Trophoblast cell (in vitro differentiated cells and primary cell): ENCODE results near the gene AGPAT1.

ENCODE experiments used
- DNase-seq, 2 donors: peaks; one replicate each; pipeline ENCODE4 v3.0.0-alpha.2; 2016
- H2AFZ ChIP-seq: 2 replicates; pipeline ENCODE4 v1.6.1; 2013; ENCODE audit warnings: low read length, moderate library complexity, mild to moderate bottlenecking; ENCODE audit not compliant: insufficient read depth, poor library complexity
- H2AK5ac ChIP-seq: 2 replicates; pipeline ENCODE4 v1.6.1; 2013; ENCODE audit warnings: mild to moderate bottlenecking, low read length
- H2BK120ac ChIP-seq: 2 replicates; pipeline ENCODE4 v1.6.1; 2013; ENCODE audit warnings: low read length, mild to moderate bottlenecking, moderate library complexity; ENCODE audit not compliant: insufficient read depth, poor library complexity
- H2BK12ac ChIP-seq: 2 replicates; pipeline ENCODE4 v1.6.1; 2013; ENCODE audit warnings: mild to moderate bottlenecking, low read length, moderate library complexity
- H2BK5ac ChIP-seq: 2 replicates; pipeline ENCODE4 v1.6.1; 2013; ENCODE audit warnings: low read length, low read depth, moderate library complexity, mild to moderate bottlenecking; ENCODE audit not compliant: poor library complexity
- H3K14ac ChIP-seq: 2 replicates; pipeline ENCODE4 v1.6.1; 2013; ENCODE audit warnings: mild to moderate bottlenecking, low read length
- H3K18ac ChIP-seq: 2 replicates; pipeline ENCODE4 v1.6.1; 2013; ENCODE audit warnings: mild to moderate bottlenecking, low read length
- H3K23ac ChIP-seq: 2 replicates; pipeline ENCODE4 v1.6.1; 2013; ENCODE audit warnings: low read length
- H3K27ac ChIP-seq: 2 replicates; pipeline ENCODE4 v1.5.1; 2013; ENCODE audit warnings: low read depth, mild to moderate bottlenecking, inconsistent platforms, low read length, moderate library complexity
- H3K27me3 ChIP-seq: 2 replicates; pipeline ENCODE4 v1.6.1; 2013; ENCODE audit warnings: inconsistent platforms, mild to moderate bottlenecking, low read length, moderate library complexity; ENCODE audit not compliant: insufficient read depth
- H3K36me3 ChIP-seq, 2 experiments: 1 replicate in 1 of 2; 2 replicates in 1 of 2; pipeline ENCODE4 v1.6.1; 2013; ENCODE audit warnings: low read length in 2 of 2, mild to moderate bottlenecking in 2 of 2, moderate library complexity in 1 of 2; ENCODE audit not compliant: insufficient read depth in 2 of 2, control insufficient read depth in 1 of 2
- H3K4ac ChIP-seq: 2 replicates; pipeline ENCODE4 v1.6.1; 2013; ENCODE audit warnings: low read depth, mild to moderate bottlenecking, low read length, moderate library complexity
- H3K4me1 ChIP-seq, 2 experiments: 1 replicate in 1 of 2; 2 replicates in 1 of 2; pipeline ENCODE4 v1.6.1; 2013; ENCODE audit warnings: low read length in 2 of 2, mild to moderate bottlenecking in 2 of 2, moderate library complexity in 1 of 2; ENCODE audit not compliant: insufficient read depth in 2 of 2, control insufficient read depth in 1 of 2
- H3K4me2 ChIP-seq: 2 replicates; pipeline ENCODE4 v1.6.1; 2013; ENCODE audit warnings: inconsistent platforms, mild to moderate bottlenecking, low read length, moderate library complexity
- H3K4me3 ChIP-seq: 2 replicates; pipeline ENCODE4 v1.5.1; 2013; ENCODE audit warnings: mild to moderate bottlenecking, low read depth, low read length, inconsistent platforms
- H3K79me1 ChIP-seq: one replicate; pipeline ENCODE4 v1.6.1; 2013; ENCODE audit warnings: low read length
- H3K79me2 ChIP-seq: 2 replicates; pipeline ENCODE4 v1.6.1; 2013; ENCODE audit warnings: low read length, mild to moderate bottlenecking; ENCODE audit not compliant: control insufficient read depth, insufficient read depth, poor library complexity
- H3K9ac ChIP-seq: 2 replicates; pipeline ENCODE4 v1.6.1; 2013; ENCODE audit warnings: mild to moderate bottlenecking, low read length
- H3K9me3 ChIP-seq: 2 replicates; pipeline ENCODE4 v1.6.1; 2013; ENCODE audit warnings: low read depth, mild to moderate bottlenecking, control low read depth, inconsistent platforms, low read length; ENCODE audit not compliant: insufficient read depth
- H4K12ac ChIP-seq: 2 replicates; pipeline ENCODE4 v1.6.1; 2013; ENCODE audit warnings: low read depth, mild to moderate bottlenecking, low read length, moderate library complexity
- H4K8ac ChIP-seq: 2 replicates; pipeline ENCODE4 v1.6.1; 2013; ENCODE audit warnings: low read depth, mild to moderate bottlenecking, low read length, moderate library complexity
- H4K91ac ChIP-seq: one replicate; pipeline ENCODE4 v1.6.1; 2013; ENCODE audit warnings: low read depth, mild to moderate bottlenecking, low read length, moderate library complexity
- WGBS: extraction: QIAGEN DNeasy Blood & Tissue Kit; methylation state at CpG from one replicate; pipeline ENCODE4 v1.1.7; 2013; ENCODE audit warnings: missing lambda C conversion rate; ENCODE audit not compliant: insufficient read length, insufficient coverage; ENCODE audit errors: extremely low coverage; 5-methylcytosine and 5-hydroxymethylcytosine counted together

AGPAT1 gene

DNA sequence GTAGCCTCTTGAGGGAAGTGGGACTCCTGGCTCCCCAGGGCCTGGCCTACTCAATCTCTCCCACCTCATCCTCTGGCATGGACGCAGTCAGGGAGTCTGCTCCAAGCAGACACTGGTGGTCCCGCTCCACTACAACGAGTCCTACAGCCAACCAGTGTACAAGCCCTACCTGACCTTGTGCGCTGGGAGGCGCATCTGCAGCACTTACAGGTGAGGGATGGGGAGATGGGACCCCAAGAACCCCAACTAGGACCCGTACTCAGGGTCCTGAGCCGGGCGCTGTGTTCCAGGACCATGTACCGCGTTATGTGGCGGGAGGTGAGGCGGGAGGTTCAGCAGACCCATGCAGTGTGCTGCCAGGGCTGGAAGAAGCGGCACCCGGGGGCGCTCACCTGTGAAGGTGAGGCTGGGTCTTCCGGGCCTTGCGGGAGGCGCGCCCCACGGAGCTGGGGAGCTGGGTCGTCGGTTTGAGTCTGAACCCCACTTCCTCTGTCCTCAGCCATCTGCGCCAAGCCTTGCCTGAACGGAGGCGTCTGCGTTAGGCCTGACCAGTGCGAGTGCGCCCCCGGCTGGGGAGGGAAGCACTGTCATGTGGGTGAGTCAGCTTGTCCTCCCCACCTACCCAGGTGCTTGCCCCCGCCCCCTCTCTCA is 9.3 kb downstream of the AGPAT1 start:
- Histone ChIP-seq H4K12ac (no peak overlapping the region), H4K91ac (no peak overlapping the region), H2AFZ (no peak overlapping the region), H2BK12ac (no peak overlapping the region), H3K9ac (no peak overlapping the region), H2BK120ac (no peak overlapping the region), H3K23ac (no peak overlapping the region), H3K4ac (no peak overlapping the region), H3K27ac (no peak overlapping the region), H3K4me2 (no peak overlapping the region), H3K4me3 (no peak overlapping the region), H3K14ac (no peak overlapping the region), H3K79me2 (no peaks in the 10 kb centered on the region), H2AK5ac (no peak overlapping the region), H3K79me1 (no peaks in the 10 kb centered on the region), H3K9me3 (no peaks in the 10 kb centered on the region), H4K8ac (no peak overlapping the region), H3K4me1 (peaks cover 5 to 7% of the 10 kb centered on the region in 2 experiments), H2BK5ac (no peak overlapping the region), H3K27me3 (no peaks in the 10 kb centered on the region), H3K36me3 (peaks cover 69 to 73% of the 10 kb centered on the region in 2 experiments), H3K18ac (no peak overlapping the region)
- DNase-seq, result peak in 1 of 2 donors; percentile 42
- WGBS, result no CpG with 5 or more reads among the region's 30 CpGs

DNA sequence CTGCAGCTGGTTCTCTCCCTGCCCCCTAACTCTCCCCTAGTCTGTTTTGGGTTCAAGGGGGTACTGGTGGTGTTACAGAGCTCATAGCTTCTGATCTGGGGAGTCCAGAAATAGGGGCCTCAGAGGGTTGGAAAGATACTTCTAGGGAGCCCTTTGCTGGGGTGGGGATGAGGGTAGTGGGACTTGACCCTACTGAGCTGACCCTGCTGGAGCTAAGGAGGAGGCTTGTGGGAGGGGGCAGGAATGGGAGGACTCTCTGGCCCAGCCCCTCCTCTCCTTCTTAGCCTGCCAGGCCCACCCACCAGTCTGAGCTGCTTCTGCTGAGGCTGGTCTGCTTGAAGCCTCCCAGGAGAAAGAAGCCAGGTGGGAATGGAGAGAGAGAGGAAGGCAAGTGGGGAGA is 11.6 kb downstream of the AGPAT1 start, which contains the start of gene EGFL8:
EGFL8 (plus strand) TSS at position 301 of the 400 bp plus-strand sequence. CDS start 1,571 bp downstream, outside the sequence.
- Histone ChIP-seq H3K27ac (no peak within 1 kb of the TSS), H3K79me2 (no peaks in the 10 kb centered on the region), H3K4ac (no peak within 1 kb of the TSS), H2BK120ac (no peak within 1 kb of the TSS), H3K18ac (no peak within 1 kb of the TSS), H2BK12ac (no peak within 1 kb of the TSS), H2AK5ac (no peak within 1 kb of the TSS), H3K79me1 (no peaks in the 10 kb centered on the region), H3K9me3 (no peaks in the 10 kb centered on the region), H3K4me3 (no peak within 1 kb of the TSS), H4K12ac (no peak within 1 kb of the TSS), H3K36me3 (peaks cover 49 to 54% of the 10 kb centered on the region in 2 experiments), H3K14ac (no peak within 1 kb of the TSS), H3K4me2 (no peak within 1 kb of the TSS), H3K4me1 (peaks cover 5 to 7% of the 10 kb centered on the region in 2 experiments), H4K91ac (no peak within 1 kb of the TSS), H2BK5ac (no peak within 1 kb of the TSS), H3K27me3 (no peaks in the 10 kb centered on the region), H3K23ac (no peak within 1 kb of the TSS), H3K9ac (no peak within 1 kb of the TSS), H4K8ac (no peak within 1 kb of the TSS), H2AFZ (no peak within 1 kb of the TSS)
- no peak for DNase-seq

- Histone ChIP-seq H4K91ac (no peak overlapping the region), H2BK5ac (no peak overlapping the region), H3K18ac (no peak overlapping the region), H4K8ac (no peak overlapping the region), H2BK12ac (no peak overlapping the region), H2AFZ (no peak overlapping the region), H3K79me1 (no peaks in the 10 kb centered on the region), H3K4ac (no peak overlapping the region), H2AK5ac (no peak overlapping the region), H3K23ac (no peak overlapping the region), H3K9me3 (no peaks in the 10 kb centered on the region), H3K27me3 (no peaks in the 10 kb centered on the region), H3K9ac (no peak overlapping the region), H4K12ac (no peak overlapping the region), H3K4me2 (no peak overlapping the region), H3K4me1 (peaks cover 5 to 7% of the 10 kb centered on the region in 2 experiments), H3K14ac (no peak overlapping the region), H2BK120ac (no peak overlapping the region), H3K27ac (no peak overlapping the region), H3K4me3 (no peak overlapping the region), H3K79me2 (no peaks in the 10 kb centered on the region), H3K36me3 (peaks cover 43 to 49% of the 10 kb centered on the region in 2 experiments)
- no CpG with 5 or more reads among the region's 7 CpGs for WGBS
- DNase-seq, result no peak
Measured at GRCh38 chr6:32163559-32164258, 12.2 kb downstream of the AGPAT1 start.

- Histone ChIP-seq H3K23ac (no peak overlapping the region), H3K14ac (no peak overlapping the region), H2AK5ac (no peak overlapping the region), H2BK12ac (no peak overlapping the region), H2BK5ac (no peak overlapping the region), H3K36me3 (peaks cover 30 to 33% of the 10 kb centered on the region in 2 experiments), H4K12ac (no peak overlapping the region), H3K4me2 (no peak overlapping the region), H3K18ac (no peak overlapping the region), H3K79me2 (peaks cover 12% of the 10 kb centered on the region), H2AFZ (no peak overlapping the region), H3K27ac (no peak overlapping the region), H2BK120ac (no peak overlapping the region), H3K4ac (no peak overlapping the region), H4K91ac (no peak overlapping the region), H3K9ac (no peak overlapping the region), H3K4me1 (peaks cover 2 to 6% of the 10 kb centered on the region in 2 experiments), H3K9me3 (no peaks in the 10 kb centered on the region), H4K8ac (no peak overlapping the region), H3K79me1 (peaks cover 13% of the 10 kb centered on the region), H3K27me3 (no peaks in the 10 kb centered on the region), H3K4me3 (no peak overlapping the region)
- DNase-seq, result no peak
Measured at GRCh38 chr6:32158052-32158451, 17.8 kb downstream of the AGPAT1 start.
